IMR-90 (cell line): ENCODE measurements around the gene CACNA1G.

Experiments
- CEBPB ChIP-seq: IDR thresholded peaks from 2 replicates; pipeline ENCODE4 v1.6.1; 2012; ENCODE audit warnings: low read depth, low read length, improper control_type of control experiment
- FOS ChIP-seq: fragments of 150-350 bp; IDR thresholded peaks from 2 replicates; pipeline ENCODE4 v1.6.1; 2016; ENCODE audit warnings: low read depth, low read length
- MAFK ChIP-seq: IDR thresholded peaks from 2 replicates; pipeline ENCODE4 v1.6.1; 2012; ENCODE audit warnings: low read depth, low read length, improper control_type of control experiment
- MAZ ChIP-seq: IDR thresholded peaks from 2 replicates; pipeline ENCODE4 v1.6.1; 2012; ENCODE audit warnings: low read depth, mild to moderate bottlenecking, low read length, improper control_type of control experiment, moderate library complexity, borderline replicate concordance
- POLR2A ChIP-seq: IDR thresholded peaks from 2 replicates; pipeline ENCODE4 v1.6.1; 2012; ENCODE audit warnings: mild to moderate bottlenecking, low read depth, low read length
- RCOR1 ChIP-seq: IDR thresholded peaks from 2 replicates; pipeline ENCODE4 v1.6.1; 2012; ENCODE audit warnings: mild to moderate bottlenecking, low read length, improper control_type of control experiment; ENCODE audit not compliant: insufficient replicate concordance
- RFX5 ChIP-seq: IDR thresholded peaks from 2 replicates; pipeline ENCODE4 v1.8.0; 2012; ENCODE audit warnings: low read depth, mild to moderate bottlenecking, low read length, moderate library complexity
- SMC3 ChIP-seq: fragments of 150-350 bp; IDR thresholded peaks from 2 replicates; pipeline ENCODE4 v1.6.1; 2016; ENCODE audit warnings: low read depth, mild to moderate bottlenecking, antibody characterized with exemption, low read length, moderate library complexity
- TF ChIP-seq, protein P1 (sequence below): conservative IDR thresholded peaks from 2 replicates; pipeline ENCODE4 v1.5.1; 2012; ENCODE audit warnings: mild to moderate bottlenecking, low read depth, low read length, improper control_type of control experiment

DNA sequence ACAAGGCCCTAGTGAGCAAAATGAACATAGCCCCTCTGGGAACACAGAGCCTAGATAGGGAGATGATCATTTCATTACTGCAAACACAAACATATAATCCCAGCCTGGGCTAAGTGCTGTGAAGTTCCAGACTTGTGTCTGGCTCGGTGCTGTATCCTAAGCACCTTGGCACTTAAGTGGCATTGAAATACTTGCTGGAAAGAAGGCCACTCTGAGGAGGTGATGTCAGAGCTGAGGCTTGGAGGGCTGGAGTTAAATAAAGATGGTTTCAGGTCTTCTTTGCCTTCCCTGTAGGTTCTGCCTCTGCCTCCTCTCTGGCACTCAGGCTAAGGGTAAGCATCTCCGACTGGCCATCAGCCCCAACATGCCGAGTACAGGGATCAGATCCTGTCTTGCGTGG lies 2.4 kb upstream of the CACNA1G start:
- TF ChIP-seq, protein P1, sequence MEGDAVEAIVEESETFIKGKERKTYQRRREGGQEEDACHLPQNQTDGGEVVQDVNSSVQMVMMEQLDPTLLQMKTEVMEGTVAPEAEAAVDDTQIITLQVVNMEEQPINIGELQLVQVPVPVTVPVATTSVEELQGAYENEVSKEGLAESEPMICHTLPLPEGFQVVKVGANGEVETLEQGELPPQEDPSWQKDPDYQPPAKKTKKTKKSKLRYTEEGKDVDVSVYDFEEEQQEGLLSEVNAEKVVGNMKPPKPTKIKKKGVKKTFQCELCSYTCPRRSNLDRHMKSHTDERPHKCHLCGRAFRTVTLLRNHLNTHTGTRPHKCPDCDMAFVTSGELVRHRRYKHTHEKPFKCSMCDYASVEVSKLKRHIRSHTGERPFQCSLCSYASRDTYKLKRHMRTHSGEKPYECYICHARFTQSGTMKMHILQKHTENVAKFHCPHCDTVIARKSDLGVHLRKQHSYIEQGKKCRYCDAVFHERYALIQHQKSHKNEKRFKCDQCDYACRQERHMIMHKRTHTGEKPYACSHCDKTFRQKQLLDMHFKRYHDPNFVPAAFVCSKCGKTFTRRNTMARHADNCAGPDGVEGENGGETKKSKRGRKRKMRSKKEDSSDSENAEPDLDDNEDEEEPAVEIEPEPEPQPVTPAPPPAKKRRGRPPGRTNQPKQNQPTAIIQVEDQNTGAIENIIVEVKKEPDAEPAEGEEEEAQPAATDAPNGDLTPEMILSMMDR, result no peak
- TF ChIP-seq CEBPB (no peak), POLR2A (no peak), RFX5 (no peak), MAFK (no peak), RCOR1 (no peak), SMC3 (no peak), MAZ (no peak), FOS (no peak)
